ENCODE data around the gene IGF1R. TPM values are rescaled to one million over a fixed set of nuclear protein-coding genes. Genes with fewer than 3 reads are reported as not detected.

The IGF1R gene
- total RNA-seq, 4 donors from 2014 or later: 31.6 to 87.8 (median 60.0) TPM

DNA sequence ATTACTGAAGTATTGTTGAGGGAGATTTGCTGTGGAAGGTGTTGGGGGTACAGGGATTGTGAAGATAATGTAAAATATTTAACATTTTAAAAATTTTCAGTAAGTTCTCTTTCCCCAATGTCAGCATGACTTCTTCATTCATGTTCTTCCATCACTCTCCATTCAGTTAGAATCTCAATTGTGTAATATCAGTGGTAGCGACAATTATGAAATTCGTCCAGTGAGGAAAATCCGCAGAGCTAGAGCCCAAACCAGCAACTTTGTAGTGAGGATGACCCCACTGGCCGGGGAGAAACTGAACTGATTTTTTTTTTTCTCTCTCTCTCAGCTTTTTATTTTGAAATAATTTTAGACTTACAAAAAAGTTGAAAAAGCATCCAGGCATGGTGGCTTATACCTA is 187.5 kb downstream of the IGF1R start:
- Histone ChIP-seq H3K4me1 (peaks cover 0 to 27% (median 3%) of the 10 kb centered on the region in 3 donors), H3K36me3 (peaks cover 0 to 2% of the 10 kb centered on the region in 2 donors), H3K27ac (no peak overlapping the region), H3K4me3 (no peak overlapping the region), H3K9me3 (peaks cover 0 to 16% (median 0%) of the 10 kb centered on the region in 3 donors), H3K27me3 (no peaks in the 10 kb centered on the region)
- WGBS, 2 donors (ENCODE audit: low coverage in 1 of 2): 83 to 87% methylated on average over 4 of the region's 4 CpGs
- ATAC-seq: no peak
- TF ChIP-seq POLR2A (IDR thresholded peaks at IDR 0.05) (no peak), EP300 (IDR thresholded peaks at IDR 0.05) (no peak), POLR2AphosphoS5 (IDR thresholded peaks at IDR 0.05) (no peak)
- TF ChIP-seq, protein P1, sequence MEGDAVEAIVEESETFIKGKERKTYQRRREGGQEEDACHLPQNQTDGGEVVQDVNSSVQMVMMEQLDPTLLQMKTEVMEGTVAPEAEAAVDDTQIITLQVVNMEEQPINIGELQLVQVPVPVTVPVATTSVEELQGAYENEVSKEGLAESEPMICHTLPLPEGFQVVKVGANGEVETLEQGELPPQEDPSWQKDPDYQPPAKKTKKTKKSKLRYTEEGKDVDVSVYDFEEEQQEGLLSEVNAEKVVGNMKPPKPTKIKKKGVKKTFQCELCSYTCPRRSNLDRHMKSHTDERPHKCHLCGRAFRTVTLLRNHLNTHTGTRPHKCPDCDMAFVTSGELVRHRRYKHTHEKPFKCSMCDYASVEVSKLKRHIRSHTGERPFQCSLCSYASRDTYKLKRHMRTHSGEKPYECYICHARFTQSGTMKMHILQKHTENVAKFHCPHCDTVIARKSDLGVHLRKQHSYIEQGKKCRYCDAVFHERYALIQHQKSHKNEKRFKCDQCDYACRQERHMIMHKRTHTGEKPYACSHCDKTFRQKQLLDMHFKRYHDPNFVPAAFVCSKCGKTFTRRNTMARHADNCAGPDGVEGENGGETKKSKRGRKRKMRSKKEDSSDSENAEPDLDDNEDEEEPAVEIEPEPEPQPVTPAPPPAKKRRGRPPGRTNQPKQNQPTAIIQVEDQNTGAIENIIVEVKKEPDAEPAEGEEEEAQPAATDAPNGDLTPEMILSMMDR (IDR thresholded peaks at IDR 0.05): no peak

DNA sequence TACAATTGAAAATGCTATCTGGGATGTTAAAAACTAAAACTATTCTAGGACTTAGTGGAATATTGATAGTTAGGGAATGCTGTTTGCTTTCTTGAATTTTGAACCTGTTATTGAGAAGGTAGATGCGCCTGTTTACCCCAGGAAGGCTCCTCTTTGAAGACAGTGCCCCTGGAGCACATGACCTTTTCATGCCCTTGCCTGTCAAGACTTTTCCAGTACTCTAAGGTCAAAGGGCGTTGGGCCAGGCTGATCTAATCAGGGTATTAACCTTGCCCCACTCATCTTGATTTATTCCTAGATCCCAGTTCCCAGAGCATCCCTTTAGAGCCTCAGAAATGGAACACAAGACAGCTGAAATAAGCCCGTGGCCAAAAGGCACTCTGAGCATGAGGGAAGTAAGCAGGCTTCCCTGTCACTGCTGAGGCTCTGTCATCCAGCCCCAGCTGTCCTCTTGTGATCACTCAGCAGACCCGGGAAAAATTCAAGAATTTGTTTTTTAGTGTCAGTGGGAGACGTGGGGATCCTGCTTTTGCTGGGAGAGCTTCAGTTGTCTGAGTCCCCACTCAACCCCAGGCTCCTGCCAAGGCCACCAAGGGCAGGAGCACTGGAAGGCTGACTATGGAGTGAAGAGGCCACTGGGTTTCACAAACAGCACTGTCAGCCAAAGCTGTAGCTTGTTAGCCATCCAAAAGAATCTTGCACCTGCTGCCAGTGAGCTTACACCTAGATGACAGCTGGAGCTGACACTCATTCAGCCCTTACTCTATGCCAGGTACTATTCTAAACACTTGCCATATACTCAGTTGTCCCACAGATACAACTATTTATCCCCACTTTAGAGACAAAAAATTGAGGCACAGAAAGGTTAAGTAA is 190.3 kb downstream of the IGF1R start:
- 92 to 100% methylated on average over 1 to 2 of the region's 5 CpGs for WGBS, 2 donors (ENCODE audit: low coverage in 1 of 2)
- ATAC-seq: no peak
- Histone ChIP-seq H3K36me3 (no peaks in the 10 kb centered on the region), H3K27ac (no peak overlapping the region), H3K4me3 (no peak overlapping the region), H3K27me3 (no peaks in the 10 kb centered on the region), H3K9me3 (no peaks in the 10 kb centered on the region), H3K4me1 (peaks cover 0 to 32% (median 3%) of the 10 kb centered on the region in 3 donors)
- no peak for TF ChIP-seq POLR2AphosphoS5 (IDR thresholded peaks at IDR 0.05)
- no peak for TF ChIP-seq EP300 (IDR thresholded peaks at IDR 0.05)
- TF ChIP-seq POLR2A (IDR thresholded peaks at IDR 0.05): no peak
- TF ChIP-seq, protein P1 (IDR thresholded peaks at IDR 0.05): no peak

DNA sequence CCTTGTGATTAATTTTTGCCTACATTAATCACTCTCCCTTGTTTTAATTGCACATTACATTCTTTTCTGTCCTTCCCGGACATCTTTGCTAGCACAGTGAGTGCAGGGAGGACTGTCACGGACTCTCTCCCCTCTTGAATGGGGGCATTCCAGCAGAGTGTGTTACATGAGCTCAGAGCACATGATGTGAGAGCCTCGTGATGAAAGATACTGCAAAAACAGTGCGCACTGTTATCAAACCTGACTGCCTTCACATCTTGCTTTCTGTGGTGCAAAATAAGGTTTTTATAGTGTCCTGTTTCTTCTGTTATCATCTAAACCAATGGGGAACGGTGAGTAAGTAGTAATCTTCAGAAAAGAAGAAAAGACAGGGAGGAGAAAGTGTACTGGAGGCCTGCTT is 191.7 kb downstream of the IGF1R start:
- ATAC-seq: no peak
- no peak for TF ChIP-seq POLR2A (IDR thresholded peaks at IDR 0.05)
- TF ChIP-seq, protein P1 (IDR thresholded peaks at IDR 0.05): no peak
- TF ChIP-seq POLR2AphosphoS5 (IDR thresholded peaks at IDR 0.05): no peak
- TF ChIP-seq EP300 (IDR thresholded peaks at IDR 0.05): no peak
- H3K4me1 ChIP-seq: peaks cover 0 to 31% (median 0%) of the 10 kb centered on the region in 3 donors
- WGBS, 2 donors (ENCODE audit: low coverage in 1 of 2): 84 to 91% methylated on average over 3 to 5 of the region's 5 CpGs
- no peak overlapping the region for H3K27ac ChIP-seq
- H3K27me3 ChIP-seq: no peaks in the 10 kb centered on the region
- no peak overlapping the region for H3K4me3 ChIP-seq
- no peaks in the 10 kb centered on the region for H3K9me3 ChIP-seq
- H3K36me3 ChIP-seq: no peaks in the 10 kb centered on the region

DNA sequence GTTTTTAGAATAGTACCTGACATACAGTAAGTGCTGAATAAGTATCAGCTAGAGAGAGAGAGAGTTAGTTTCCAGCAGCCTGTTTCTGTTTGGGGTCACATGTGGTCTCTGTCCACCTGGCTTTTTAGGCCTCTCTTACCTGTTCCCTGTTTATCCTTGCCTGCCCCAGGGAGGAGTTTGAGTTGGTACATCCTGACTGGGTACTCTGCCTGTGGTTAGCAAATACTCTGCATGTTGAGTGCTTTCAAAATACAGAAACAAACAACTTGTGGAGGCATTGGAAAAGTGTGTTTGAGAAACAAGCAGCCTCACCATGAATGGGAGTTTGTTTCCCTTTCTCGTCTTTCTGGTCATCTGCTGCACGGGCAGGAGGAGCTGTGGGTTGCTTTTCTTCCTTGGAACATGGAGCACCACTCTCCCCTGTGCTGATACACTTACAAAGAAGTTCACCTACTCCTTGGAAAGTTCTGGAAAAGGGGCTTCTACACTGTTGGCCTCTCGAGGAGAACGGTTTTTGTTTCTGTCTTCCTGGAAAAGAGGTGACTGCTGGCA is 193.2 kb downstream of the IGF1R start:
- Histone ChIP-seq H3K9me3 (no peaks in the 10 kb centered on the region), H3K27ac (no peak overlapping the region), H3K4me1 (peaks cover 0 to 40% (median 0%) of the 10 kb centered on the region in 3 donors), H3K4me3 (no peak overlapping the region), H3K36me3 (no peaks in the 10 kb centered on the region), H3K27me3 (no peaks in the 10 kb centered on the region)
- ATAC-seq: no peak
- 71 to 72% methylated on average over 2 to 4 of the region's 4 CpGs for WGBS, 2 donors (ENCODE audit: low coverage in 1 of 2)
- no peak for TF ChIP-seq POLR2AphosphoS5 (IDR thresholded peaks at IDR 0.05)
- TF ChIP-seq, protein P1 (IDR thresholded peaks at IDR 0.05): no peak
- TF ChIP-seq POLR2A (IDR thresholded peaks at IDR 0.05): no peak
- TF ChIP-seq EP300 (IDR thresholded peaks at IDR 0.05): no peak
